ENCODE results near the gene TP53INP2.

DNA sequence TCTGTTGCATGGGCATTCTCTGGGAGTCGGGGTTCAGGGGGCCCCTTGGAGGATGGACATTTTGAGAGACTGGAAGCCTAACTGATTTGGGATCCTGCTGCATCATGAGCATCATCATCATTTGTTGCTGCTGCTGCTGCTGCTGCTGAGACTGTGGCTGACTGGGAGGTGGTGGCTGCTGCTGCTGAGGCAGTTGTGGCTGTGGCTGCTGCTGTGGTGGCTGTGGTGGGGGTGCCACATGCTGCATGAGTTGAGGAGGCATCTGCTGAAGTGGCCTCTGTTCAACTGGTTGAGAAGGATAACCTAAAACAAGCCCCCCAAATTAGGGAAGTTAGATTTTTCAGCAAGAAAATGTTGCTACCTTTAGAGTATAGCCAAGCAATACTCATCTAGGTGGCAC is 38.9 kb downstream of the TP53INP2 start:
- TF ChIP-seq, protein P1, sequence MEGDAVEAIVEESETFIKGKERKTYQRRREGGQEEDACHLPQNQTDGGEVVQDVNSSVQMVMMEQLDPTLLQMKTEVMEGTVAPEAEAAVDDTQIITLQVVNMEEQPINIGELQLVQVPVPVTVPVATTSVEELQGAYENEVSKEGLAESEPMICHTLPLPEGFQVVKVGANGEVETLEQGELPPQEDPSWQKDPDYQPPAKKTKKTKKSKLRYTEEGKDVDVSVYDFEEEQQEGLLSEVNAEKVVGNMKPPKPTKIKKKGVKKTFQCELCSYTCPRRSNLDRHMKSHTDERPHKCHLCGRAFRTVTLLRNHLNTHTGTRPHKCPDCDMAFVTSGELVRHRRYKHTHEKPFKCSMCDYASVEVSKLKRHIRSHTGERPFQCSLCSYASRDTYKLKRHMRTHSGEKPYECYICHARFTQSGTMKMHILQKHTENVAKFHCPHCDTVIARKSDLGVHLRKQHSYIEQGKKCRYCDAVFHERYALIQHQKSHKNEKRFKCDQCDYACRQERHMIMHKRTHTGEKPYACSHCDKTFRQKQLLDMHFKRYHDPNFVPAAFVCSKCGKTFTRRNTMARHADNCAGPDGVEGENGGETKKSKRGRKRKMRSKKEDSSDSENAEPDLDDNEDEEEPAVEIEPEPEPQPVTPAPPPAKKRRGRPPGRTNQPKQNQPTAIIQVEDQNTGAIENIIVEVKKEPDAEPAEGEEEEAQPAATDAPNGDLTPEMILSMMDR (IDR thresholded peaks at IDR 0.05; ENCODE audit: insufficient read depth, low read depth, low read length): no peak
- TF ChIP-seq EZH2 (IDR thresholded peaks at IDR 0.05; ENCODE audit: insufficient read depth, low read length): no peak

All from astrocyte (in vitro differentiated cells and primary cell).